ENCODE results near the gene ZNRF3.

DNA sequence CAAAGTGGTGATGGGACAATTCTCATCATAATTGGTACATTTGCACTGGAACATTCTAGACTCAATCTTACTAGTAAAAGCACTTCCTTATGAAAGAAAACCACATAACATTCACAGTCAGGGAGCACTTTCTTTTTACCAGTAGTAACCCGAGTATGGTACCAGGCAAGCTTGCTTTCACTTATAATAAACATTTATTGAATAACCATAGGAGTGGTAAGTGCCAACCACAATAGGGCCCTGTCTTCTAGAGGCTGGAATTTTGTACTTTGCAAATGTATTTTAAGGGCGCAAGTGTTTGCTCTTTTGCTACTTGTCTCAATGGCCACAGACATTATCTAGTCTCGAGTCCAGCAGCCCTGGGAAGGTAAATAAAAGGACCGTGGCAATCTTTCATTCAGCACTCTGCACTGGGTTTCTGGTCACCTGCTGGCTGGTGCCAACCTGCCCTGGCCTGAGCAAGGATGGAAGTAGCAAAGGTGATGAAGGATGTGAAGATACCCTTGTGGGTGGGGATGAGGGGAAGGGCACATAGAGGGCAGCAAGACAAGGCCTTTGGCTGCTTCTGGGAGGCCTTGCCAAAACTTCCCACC, 154.1 kb downstream of the ZNRF3 start:
- TF ChIP-seq CTCF (IDR thresholded peaks at IDR 0.05; ENCODE audit: low read depth, low read length) (no peak), EZH2phosphoT487 (IDR thresholded peaks at IDR 0.05; ENCODE audit: low read depth) (no peak)
